Inflammatory macrophage treated with lipopolysaccharide for 4 hours (primary cell): ENCODE data around the gene UBAP1L.
"Not testable (repeated sequence)": the region's sequence is repeated elsewhere in the genome, so short reads cannot be mapped to it uniquely, and the experiment has no call there.

Experiments
- DNase-seq: peaks from one replicate; pipeline ENCODE4 v3.0.0-alpha.2; 2020

Gene UBAP1L

DNA sequence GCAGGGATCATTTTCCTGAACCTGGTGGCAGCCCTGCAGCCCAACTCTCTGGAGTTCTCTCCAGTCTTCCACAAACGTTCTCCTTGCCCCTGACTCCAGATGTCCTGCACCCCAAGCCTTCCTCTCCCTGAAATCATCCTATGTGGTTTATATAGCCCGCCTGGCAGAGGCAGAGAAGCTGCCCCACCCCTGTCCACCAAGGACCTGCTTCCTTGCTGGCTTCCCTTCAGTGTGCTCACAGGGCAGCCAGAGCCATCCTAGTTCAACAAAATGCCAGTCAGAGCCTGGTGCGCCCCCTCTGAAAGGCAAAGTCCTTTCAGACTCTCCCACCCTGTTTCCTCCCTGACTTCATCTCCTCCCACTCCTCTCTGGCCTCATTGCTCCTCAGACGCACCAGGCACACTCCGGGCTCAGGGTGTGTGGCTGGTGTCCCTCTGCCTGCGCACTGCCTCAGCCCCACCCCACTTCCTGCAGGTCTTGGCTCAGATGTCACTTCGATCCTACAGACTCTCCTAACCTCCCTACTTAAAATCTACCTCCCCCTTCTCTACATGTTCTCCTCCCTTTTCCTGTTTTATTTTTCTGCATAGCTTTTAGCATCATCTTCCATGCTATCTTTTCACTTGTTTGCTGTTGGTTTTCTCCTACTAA is 32.6 kb downstream of the UBAP1L start:
- DNase-seq, result peak; percentile 30

DNA sequence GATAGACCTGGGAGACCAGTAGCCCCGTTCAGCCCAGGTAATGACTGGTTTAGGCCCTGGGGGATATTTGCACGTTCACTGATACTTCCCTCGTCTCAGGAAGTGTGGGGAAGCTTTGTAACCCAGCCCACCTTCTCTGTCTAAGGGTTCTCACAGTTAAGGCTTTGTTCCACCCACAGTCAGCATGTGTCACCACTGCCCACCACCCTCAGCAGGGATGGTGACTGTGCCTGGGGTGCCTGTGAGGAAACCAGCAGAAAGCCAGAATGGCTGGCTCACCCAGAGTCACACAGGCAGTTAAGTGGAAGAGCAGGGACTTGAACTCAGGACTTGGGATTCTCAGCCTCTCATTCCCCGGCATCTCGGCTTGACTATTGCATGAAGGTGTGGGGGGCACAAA is 33.2 kb downstream of the UBAP1L start:
- peak; percentile 50 for DNase-seq

- DNase-seq, result no peak
Observed at GRCh38 chr15:65081270-65081669, 33.7 kb downstream of the UBAP1L start.

DNA sequence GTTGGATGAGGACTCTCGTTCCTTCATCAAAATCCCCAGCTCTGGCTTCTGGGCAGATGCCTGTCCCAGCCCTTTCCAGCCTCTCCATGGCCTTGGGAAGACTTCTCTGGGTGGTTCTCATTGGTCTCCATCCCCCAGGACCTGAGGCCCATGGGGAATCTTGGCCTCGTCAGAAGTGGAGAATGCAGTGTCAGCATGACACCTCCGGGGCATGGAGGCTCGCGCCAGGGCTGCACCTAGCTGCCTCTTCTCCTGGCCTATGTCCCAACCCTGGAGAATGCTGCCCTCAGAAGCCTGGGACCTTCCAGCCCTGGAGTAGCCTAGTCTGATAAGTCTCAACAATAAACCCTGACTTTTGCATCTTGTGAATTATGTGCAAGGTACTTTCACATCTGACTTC is 35.4 kb downstream of the UBAP1L start:
- no peak for DNase-seq

DNA sequence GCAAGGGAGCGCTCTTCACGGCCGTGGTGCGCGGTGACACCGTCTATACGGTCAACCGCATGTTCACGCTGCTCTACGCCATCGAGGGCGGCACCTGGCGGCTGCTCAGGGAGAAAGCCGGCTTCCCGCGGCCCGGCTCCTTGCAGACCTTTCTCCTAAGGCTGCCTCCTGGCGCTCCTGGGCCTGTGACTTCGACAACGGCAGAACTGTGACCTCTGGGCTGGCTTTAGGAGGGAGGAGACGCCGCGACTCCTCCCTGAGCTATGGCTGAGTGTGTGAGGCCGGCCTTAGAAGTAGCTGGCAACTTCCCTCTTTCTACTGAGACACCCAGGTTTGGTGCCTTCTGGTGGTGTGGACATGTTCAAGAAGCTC is 37.0 kb downstream of the UBAP1L start:
- peak; percentile 32 for DNase-seq

DNA sequence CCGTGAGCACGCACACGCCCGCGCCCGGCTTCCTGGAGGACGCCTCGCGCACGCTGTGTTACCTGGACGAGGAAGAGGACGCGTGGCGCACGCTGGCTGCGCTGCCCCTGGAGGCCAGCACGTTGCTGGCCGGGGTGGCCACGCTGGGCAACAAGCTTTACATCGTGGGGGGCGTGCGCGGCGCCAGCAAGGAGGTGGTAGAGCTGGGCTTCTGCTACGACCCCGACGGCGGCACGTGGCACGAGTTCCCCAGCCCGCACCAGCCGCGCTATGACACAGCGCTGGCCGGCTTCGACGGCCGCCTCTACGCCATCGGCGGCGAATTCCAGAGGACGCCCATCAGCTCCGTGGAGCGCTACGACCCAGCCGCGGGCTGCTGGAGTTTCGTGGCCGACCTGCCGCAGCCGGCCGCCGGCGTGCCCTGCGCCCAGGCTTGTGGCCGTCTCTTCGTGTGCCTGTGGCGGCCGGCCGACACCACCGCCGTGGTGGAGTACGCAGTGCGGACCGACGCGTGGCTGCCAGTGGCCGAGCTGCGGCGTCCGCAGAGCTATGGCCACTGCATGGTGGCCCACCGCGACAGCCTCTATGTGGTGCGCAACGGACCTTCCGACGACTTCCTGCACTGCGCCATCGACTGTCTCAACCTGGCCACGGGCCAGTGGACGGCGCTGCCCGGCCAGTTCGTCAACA is 37.6 kb downstream of the UBAP1L start:
- DNase-seq, result no peak

DNA sequence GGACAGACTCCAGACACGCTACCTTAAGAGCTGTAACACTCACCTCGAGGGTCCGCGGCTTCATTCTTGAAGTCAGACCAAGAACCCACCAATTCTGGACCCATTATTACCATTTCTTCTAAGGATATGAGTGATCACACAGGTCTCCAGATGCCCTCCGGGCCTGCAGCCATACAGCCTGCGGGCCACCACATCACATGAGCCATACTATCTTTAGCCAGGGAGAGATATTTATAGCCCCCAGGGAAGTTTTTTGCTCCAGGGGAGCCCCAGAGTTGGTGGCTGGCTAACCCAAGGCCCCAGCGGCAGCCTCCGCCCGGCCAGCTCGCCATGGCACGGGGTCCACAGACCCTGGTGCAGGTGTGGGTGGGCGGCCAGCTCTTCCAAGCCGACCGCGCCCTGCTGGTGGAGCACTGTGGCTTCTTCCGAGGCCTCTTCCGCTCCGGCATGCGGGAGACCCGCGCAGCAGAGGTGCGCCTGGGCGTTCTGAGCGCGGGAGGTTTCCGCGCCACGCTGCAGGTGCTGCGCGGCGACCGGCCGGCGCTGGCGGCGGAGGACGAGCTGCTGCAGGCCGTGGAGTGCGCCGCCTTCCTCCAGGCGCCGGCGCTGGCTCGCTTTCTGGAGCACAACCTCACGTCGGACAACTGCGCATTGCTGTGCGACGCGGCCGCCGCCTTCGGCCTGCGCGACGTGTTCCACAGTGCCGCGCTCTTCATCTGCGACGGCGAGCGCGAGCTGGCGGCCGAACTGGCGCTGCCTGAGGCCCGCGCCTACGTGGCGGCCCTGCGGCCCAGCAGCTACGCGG is 38.3 kb downstream of the UBAP1L start, which contains the start of gene KBTBD13:
KBTBD13 (plus strand) TSS at position 261 of the 805 bp plus-strand sequence; CDS start at position 331, 70 bp downstream.
- DNase-seq, result no peak

DNA sequence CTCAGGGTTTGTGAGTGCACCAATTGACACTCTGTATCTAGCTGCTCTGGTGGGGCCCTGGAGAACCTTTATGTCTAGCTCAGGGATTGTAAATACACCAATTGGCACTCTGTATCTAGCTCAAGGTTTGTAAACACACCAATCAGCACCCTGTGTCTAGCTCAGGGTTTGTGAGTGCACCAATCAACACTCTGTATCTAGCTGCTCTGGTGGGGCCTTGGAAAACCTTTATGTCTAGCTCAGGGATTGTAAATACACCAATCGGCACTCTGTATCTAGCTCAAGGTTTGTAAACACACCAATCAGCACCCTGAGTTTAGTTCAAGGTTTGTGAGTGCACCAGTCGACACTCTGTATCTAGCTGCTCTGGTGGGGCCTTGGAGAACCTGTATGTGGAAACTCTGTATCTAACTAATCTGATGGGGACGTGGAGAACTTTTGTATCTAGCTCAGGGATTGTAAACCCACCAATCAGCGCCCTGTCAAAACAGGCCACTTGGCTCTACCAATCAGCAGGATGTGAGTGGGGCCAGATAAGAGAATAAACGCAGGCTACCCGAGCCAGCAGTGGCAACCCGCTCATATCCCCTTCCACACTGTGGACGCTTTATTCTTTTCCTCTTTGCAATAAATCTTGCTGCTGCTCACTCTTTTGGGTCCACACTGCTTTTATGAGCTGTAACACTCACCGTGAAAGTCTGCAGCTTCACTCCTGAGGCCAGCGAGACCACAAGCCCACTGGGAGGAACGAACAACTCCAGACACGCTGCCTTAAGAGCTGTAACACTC is 39.2 kb downstream of the UBAP1L start:
- not testable (repeated sequence) for DNase-seq

- DNase-seq, result not testable (repeated sequence)
Observed at GRCh38 chr15:65074946-65075345, 40.1 kb downstream of the UBAP1L start.

DNA sequence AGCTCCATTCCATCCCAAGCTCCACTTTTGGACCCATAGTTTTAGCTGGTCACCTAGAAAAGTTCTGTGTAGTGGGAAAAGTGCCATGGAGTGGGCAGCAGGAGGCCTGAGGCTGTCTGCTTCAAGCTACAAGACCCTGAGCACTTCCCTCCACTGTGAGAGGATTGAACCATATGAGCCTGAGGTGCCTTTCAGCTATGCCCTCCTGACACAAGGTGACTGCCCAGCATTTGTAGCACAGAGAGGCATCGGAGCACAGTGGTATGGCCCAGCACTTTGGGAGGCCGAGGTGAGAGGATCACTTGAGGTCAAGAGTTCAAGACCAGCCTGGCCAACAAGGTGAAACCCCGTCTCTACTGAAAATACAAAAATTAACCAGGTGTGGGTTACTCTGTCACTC is 42.4 kb downstream of the UBAP1L start:
- no peak for DNase-seq

GRCh38 chr15:65072027-65072426 is 43.0 kb downstream of the UBAP1L start:
- DNase-seq, result no peak

GRCh38 chr15:65071381-65071811 is 43.6 kb downstream of the UBAP1L start:
- no peak for DNase-seq

GRCh38 chr15:65069779-65070546 is 45.0 kb downstream of the UBAP1L start:
- DNase-seq, result no peak

GRCh38 chr15:65069179-65069578 is 45.8 kb downstream of the UBAP1L start:
- peak; percentile 12 for DNase-seq

DNA sequence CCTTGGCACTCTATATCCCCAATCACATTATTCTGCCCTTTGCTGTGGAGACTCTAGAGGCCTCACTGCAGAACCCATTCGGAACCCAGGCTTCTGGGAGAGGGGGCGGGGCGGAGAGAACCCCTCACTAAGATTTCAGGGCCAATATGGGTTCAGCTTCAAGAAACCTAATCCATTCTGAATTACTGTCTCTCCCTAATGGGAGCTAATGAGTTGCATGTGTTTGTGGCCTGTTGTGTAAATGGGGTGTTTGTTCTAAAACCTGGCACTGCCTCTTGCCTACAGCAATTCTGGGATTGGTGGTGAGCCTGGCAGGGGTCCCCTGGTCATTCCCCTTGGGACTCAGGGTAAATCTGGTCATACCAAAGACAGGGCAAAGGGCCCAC is 46.6 kb downstream of the UBAP1L start:
- no peak for DNase-seq

DNA sequence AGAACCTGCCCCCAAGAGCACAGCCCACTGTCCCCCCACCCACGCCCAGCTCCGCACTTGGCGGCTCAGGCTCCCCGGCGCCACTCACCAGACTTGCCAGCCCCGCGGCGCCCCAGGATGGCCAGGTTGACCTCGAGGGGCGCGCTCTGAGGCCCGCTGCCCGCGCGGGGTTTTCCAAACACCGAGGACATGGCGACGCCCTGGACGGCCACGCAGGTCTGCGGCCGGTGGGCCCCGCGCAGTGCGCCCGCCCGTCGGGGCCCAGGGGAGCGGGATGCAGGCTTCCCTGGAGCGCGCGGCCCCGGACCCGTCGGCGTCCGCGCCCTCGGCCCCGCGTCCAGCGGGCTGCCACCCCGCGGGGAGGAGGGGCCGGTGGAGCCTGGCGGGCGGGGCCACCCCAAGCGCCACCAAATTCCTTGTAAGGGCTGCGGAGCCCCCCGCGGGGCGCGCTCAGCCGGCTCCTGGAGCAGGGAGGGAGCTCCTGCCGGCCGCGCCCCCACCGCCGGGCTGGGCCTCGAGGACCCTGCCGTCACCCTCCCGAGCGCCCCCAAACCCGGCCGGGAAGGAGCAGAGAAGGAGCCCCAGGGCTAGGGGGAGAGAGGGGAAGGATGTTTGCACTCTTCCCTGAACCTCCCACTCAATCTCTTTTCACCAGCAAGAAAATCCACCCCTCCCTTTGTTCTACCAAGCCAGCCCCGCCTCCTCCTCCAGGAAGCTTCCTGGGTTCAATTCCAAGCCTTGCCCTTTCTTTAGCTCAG is 47.2 kb downstream of the UBAP1L start, which contains the start of gene RASL12:
RASL12 (minus strand) TSS at position 347 of the 758 bp plus-strand sequence; CDS start at position 191, 156 bp downstream.
- DNase-seq, result no peak

DNA sequence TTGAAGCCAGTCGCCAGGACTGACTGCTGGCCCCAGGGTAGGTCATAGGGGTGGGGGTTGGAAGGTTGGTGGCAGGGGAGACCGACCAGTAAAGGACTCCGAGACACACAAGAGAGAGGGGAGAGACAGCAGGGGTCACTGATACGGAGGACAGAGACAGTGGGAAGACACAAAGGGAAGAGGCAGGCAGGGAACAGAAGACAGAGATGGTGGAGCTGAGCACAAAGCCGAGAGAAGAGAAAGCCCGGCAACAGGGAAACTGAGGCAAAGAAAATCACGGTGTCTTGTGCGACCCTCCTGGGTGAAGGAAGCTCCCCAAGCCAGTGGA is 47.7 kb downstream of the UBAP1L start:
- DNase-seq, result no peak

GRCh38 chr15:65066635-65067316 is 48.2 kb downstream of the UBAP1L start:
- no peak for DNase-seq

GRCh38 chr15:65066001-65066634 is 48.9 kb downstream of the UBAP1L start:
- DNase-seq, result no peak

DNA sequence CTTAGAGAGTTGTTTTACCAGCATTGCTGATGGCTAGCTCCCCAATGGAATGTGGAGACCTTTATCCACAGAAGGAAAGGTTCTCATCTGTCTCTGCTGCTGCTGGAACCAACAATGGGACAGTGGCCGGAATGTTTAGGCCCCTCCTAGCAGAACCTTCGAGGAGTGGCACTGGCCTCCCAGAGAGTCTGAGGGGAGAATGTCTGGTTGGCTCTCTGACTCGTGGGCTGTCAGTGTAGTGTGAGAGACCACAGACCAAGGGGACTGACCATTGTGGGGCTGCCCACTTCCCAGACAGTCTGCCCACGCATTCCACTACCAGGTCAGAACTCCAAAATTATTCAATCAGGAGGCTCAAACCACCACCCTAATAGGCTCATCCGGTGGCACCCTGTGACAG is 52.3 kb downstream of the UBAP1L start:
- DNase-seq, result no peak
